ENCODE data around the gene PUM1.

Gene PUM1

GRCh38 chr1:30892671-30893073 is 172.8 kb downstream of the PUM1 start:
- no peak for DNase-seq (ENCODE audit: low read depth in 2 of 2)

- no peak for DNase-seq (ENCODE audit: low read depth in 2 of 2)
These were observed 174.3 kb downstream of the PUM1 start for GRCh38 chr1:30891227-30891552.

- DNase-seq (ENCODE audit: low read depth in 2 of 2), result no peak
These were observed 174.9 kb downstream of the PUM1 start for GRCh38 chr1:30890502-30891226.

- no peak for DNase-seq (ENCODE audit: low read depth in 2 of 2)
These were observed 176.0 kb downstream of the PUM1 start for GRCh38 chr1:30889511-30889910.

GRCh38 chr1:30888975-30889374 is 176.5 kb downstream of the PUM1 start:
- no peak for DNase-seq (ENCODE audit: low read depth in 2 of 2)

GRCh38 chr1:30888391-30888790 is 177.1 kb downstream of the PUM1 start:
- no peak for DNase-seq (ENCODE audit: low read depth in 2 of 2)

GRCh38 chr1:30887485-30888315 is 177.8 kb downstream of the PUM1 start:
- no peak for DNase-seq (ENCODE audit: low read depth in 2 of 2)

- DNase-seq (ENCODE audit: low read depth in 2 of 2), result no peak
These were observed 178.6 kb downstream of the PUM1 start for GRCh38 chr1:30886710-30887428.

- DNase-seq (ENCODE audit: low read depth in 2 of 2), result no peak
These were observed 179.7 kb downstream of the PUM1 start for GRCh38 chr1:30885570-30886522.

GRCh38 chr1:30884723-30885122 is 180.8 kb downstream of the PUM1 start:
- no peak for DNase-seq (ENCODE audit: low read depth in 2 of 2)

- no peak for DNase-seq (ENCODE audit: low read depth in 2 of 2)
These were observed 181.9 kb downstream of the PUM1 start for GRCh38 chr1:30883389-30884172.

- DNase-seq (ENCODE audit: low read depth in 2 of 2), result no peak
These were observed 182.7 kb downstream of the PUM1 start for GRCh38 chr1:30882678-30883388.

All from stimulated activated CD4-positive, alpha-beta T cell treated with anti-CD3 and anti-CD28 coated beads, Interleukin-1b, Interleukin-23, amount 100 ng/mL, for 4 hours (primary cell).